NCI-H510A (cell line): ENCODE results near the gene STK10.

Source experiments
- DNase-seq: peaks from one replicate; lab custom pipeline; 2025; lab: John Stamatoyannopoulos, UW

The STK10 gene

DNA sequence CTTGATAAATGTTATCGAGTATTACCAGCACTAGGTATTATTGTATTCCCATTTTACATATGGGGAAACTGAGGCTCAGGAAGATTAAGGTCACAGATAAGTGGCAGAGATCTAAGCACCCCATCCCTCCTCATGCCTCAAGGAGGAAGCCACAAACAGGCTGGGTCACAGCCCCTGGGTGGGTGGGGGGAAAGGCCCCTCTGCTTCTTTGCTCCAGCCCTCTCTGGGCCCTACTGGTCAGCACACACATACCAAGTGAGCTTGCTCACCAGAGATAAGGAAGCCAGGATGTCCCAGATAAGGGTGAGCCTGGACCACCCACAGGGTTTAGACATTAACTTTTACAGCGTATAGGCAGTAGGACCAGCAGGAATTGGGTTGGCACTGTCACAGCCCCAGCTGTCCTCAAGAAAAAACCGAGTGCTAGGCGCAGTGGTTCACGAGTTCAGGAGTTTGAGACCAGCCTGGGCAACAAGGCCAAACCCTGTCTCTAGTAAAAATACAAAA, 45.3 kb downstream of the STK10 start:
- no peak for DNase-seq

DNA sequence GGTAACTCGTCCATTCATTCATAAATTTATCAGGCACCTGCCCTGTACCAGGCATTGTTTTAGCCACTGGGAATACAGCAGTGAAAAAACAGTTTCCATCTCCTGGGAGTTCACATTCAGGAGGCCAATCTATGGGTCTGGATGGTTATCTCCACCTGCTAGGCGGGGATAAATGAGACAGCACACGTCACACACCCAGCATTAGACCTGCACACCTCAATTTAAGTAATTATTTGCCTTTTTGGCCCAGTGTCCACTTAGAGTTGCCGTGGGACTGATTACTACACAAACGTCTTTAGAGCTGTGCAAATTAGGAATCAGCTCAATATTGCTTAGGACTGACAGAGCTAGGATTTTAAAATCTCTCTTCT, 46.1 kb downstream of the STK10 start:
- DNase-seq = no peak

DNA sequence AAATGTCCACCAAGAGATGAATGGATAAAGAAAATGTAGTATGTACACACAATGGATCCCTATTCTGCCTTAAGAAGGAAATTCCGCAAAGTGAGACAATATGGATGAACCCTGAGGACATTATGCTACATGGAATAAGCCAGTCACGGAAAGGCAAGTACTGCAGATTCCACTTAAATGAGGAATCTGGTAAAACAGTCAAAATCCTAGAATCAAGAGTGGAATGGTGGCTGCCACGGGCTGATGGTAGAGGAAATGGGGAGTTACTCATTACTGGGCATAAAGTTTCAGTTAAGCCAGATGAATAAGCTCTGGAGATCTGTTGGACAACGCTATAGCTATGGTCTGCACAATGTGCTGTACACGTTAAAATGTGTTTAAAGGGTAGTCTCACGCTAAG, 47.2 kb downstream of the STK10 start:
- DNase-seq = no peak

DNA sequence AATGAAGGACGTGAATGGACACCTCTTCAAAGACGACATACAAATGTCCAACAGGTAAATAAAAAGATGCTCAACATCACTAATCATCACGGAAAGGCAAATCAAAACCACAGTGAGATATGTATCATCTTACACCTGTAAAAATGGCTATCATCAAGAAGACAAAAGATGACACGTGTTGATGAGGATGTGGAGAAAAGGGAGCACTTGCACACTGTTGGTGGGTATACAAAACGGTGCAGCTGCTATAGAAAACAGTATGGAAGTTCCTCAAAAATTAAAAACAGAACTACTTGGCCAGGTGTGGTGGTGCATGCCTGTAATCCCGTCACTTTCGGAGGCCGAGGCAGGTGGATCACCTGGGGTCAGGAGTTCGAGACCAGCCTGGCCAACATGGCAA, 47.9 kb downstream of the STK10 start:
- no peak for DNase-seq

DNA sequence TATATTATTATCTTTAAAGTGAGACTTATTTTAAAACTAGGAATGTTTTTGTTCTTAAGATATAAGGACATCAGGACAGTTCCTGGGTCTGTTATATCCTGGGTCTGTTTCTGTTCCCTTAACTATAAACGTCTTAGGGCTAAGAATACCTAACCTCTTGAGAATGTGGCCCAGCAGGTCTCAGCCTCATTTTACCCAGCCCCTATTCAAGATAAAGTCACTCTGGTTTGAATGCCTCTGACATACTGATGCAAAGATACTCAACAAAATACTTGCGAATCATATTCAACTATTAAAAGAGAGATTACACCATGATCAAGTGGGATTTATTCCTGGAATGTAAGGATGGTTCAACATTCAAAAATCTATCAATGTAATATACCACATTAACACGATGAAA, 51.0 kb downstream of the STK10 start:
- DNase-seq = no peak

DNA sequence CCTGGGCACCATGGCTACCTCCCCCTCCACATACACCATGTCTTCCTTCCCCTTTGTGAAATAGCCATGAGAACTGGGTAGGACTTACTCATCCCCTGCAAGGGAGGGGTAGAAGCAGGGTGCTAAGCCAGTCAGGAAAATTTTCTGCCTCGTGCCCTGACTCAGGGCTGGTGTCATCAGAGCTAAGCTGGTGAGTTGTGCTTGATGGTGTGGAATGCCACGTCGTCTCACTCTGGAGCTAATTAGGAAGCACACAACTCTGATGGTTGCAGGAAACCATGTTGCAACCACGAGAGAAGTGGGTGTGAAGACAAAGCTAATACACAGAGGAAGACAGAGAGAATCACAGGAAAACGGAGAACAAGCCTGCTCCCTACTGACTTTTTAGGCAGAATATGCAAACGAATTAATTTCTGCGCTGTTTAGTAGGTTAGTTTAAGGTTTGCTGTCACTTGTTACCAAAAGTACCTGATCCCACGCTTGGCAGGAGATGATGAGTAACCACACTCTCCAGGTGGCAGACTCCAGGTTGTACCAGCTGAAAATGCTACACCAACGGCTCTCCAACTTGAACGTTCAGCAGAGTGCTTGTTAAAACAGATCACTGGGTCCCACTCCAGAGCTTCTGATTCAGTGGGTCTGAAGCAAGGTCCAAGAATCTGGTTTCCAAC, 54.5 kb downstream of the STK10 start:
- DNase-seq = no peak

DNA sequence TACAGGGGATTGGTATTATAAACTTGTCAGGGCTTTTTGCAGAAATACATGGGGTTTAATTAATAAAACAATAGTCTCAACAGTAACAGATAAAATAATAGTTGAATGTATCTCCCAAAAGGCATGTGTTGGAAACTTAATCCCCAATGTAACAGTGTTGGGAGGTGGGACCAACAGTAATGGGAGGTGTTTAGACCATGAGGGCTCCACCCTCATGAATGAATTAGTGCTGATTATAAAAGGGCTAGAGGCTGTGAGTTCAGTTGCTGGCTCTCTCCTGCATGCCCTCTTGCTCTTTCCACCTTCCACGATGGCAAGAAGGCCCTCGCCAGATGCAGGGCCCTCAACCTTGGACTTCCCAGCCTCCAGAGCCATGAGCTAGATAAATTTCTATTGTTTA, 56.3 kb downstream of the STK10 start:
- no peak for DNase-seq

DNA sequence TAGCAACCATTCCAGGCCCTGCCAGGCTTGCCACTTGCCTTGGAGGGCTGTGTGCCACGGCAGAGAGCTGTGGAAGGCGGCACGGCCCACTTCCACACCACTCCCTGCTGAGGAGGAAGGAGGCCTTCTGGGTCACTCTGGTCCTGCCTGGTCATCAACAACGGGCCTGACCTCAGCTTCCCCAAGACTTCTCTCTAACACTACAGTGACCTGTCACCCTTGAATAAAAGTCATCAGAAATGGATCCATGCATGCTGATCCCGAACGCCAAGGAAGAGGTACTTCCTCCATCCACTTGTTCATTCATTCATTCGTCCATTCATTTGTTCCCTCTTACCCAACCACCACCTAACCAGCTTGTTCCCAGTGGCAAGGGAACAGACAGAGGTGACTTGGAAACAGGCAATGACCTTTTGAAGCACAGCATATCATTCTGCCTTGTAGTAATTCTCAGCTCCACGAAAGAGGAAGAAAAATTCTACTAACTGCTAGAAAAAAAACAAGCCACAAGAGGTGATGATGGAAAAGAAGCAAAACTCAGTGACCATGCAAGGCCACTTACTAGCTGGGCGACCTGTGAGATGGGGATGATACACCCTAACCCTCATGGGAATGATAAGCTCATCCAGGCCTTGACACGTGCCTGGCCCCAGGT, 58.6 kb downstream of the STK10 start:
- DNase-seq = no peak

DNA sequence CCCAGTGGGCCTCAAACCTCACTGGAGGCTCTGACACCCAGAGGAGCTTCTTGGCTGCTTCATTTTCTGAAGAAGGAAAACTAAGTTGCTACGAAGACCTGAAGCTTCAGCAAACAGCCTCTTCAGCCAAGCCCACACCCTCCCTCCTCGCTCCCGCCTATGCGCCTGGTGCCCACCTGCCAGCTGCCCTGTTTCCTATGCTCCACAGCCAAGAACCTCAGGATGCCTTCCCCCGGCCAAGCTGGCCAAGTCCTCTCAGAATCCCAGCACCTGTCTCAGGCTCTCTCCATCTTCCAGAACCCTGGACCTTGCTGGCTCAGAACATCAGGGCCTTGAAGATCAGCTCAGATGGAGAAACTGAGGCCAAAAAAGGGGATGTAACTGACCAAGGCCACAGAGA, 60.4 kb downstream of the STK10 start:
- DNase-seq = no peak

DNA sequence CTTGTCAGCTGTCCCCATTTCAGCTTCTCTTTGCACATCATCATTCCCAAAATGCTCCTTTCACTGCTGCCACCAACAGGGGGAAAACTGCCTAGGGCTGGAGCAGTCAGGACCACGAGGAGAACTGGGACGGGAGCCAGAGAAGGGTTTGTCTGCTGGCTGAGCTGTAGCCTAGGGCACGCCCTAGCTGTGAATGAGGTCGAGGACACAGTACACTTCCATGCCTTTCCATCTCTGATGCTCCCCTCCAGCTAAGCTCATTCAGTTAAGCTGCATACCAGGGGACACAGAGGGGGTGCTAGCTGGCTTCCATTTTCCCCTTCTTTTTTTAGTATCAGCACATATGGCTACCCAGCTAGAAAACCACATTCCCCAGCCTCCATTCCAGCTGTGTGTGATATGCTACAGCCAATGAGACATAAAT, 64.7 kb downstream of the STK10 start:
- no peak for DNase-seq

DNA sequence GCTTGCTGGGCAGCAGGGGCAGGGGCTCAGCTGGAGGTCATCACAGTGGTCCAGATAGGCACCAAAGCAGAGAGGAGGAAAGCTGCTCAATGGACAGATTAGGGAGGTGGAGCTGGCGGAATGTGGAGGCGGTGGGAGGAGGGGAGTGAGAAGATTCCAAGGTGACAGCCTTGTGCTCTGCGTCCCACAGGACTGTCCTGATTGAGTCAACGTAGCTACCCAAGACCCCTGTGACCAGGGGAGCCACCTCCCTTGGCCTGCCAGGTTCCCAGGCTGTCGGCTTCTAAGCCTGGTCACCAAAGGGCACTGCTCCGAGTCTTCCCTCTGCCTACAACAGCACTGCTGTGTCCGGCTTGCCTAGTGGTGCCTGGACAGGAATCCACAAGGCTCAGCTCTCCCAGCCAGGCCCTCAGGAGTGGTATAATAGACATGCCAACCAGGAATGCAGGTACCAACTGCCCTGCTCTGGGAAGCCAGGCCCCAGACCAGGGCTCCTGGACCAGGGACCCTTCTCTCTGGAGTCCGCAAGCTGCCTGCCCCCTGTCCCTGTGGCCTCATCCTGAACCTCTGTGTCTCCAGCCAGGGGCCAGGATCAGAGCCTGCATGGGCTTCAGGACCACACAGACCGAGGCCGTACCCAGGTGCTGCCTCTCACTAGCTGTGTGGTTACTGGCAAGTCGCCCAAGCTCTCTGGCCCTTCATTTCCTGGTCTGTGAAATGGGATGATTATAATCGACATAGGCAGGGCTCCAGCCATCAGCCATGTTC, 67.9 kb downstream of the STK10 start:
- no peak for DNase-seq

DNA sequence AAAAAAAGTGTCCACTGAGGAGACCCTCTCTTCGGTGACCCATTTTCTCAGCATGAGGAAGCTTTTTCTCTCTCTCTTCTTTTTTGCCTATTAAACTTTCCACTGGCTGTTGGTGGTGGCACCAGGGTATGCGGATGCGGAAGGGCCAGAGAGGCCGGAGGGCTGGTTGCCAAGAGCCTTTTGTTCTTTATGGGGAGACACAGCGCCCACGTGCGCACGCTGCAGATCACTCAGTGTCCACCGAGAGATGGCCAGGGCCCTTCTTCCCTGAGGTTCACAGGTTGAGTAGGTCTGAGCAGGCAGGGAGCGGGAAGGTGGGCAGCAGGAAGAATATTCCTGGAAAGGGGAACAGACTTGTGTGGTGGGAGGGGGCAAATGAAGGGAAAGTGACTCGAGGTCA, 69.1 kb downstream of the STK10 start:
- DNase-seq = no peak

DNA sequence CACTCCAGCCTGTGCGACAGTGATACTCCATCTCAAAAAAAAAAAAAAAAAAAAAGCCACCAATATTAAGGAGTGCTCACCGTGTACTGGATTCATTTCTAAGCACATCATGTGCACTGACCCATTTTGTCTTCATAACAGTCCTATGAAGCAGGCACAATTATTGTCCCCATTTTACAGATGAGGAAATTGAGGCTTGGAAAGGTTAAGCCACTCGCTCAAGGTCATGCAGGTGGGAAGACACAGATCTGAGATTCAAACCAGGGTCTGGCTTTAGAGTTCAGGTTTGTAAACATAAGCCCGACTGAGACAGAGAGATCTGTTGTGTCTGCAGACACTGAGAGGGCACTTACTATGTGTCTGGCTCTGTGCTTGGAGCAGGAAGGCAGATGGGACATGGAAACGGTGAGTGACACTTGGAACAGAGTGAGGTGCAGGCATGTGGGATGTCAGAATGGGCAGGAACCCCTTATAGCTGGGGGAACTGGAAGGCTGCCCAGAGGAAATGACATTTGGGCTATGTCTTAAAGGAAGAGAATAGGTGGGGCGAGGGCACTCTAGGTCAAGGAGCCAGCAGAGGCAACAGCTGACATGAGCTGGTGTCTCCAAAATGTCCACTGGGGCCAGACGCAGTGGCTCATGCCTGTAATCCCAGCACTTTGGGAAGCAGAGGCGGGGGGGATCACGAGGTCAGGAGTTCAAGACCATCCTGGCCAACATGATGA, 69.9 kb downstream of the STK10 start:
- DNase-seq = no peak

DNA sequence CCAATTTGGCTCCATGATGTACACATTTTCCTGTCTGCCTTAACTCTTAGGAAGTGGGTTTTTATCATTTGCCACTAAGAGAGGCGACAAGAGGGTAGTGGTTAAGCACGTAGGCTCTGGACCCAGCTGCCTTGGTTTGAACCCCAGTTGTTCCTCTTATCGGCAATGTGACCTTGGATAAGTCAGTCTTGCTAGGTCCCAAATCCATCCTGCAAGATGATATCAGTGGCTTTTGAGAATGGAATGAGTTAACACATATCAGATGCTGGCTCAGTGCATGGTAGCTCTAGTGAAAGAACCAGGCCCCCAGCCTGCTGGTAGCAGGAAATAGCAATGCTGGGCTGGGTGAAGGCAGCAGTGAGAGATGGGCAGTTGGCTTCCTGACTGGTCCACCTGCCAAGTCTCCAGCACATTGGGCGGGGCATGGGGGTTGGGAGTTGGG, 72.5 kb downstream of the STK10 start:
- DNase-seq = no peak

DNA sequence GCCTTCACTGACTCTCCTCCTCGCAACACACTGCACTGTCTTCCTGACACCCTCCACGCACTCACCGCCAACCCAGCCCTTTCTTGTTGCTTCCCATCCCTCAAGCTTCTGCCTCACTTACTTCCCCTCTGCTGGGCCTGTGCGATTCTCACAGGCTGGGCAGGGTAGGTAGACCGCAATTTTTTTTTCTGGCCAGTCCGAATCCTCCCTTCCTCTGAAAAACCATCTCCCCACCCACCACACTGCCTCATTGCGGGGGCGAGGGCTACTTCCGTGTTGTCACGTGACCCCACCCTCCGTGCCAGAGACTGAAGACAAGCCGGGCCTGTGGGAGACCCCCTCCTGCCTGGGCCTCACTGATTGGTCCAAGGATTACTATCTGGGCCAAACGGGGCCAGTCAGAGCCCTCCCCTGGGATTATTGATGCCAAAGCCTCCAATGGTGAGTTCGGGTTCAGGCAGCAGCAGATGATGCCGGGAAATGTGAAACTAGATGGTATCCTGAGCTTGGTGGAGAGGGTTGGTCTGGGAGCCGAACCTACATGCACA, 73.1 kb downstream of the STK10 start:
- no peak for DNase-seq

DNA sequence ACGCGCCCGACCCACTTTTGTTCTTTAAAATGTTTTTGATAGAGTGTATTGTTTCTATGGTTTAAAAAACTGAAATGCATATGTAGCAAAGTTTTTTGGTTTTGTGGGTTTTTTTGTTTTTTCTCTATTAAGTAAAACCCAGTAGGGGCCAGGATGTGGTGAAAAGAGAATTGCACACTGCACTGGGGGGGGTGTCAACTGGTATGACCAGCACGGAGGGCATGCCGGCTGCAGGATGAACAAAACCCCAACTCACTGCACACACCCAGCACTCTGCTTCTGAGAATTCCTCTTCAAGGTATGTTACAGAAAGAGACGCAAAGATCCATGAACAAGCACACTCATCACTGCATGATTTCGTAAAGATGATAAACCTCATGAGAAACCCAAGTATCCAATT, 75.0 kb downstream of the STK10 start:
- DNase-seq = no peak

DNA sequence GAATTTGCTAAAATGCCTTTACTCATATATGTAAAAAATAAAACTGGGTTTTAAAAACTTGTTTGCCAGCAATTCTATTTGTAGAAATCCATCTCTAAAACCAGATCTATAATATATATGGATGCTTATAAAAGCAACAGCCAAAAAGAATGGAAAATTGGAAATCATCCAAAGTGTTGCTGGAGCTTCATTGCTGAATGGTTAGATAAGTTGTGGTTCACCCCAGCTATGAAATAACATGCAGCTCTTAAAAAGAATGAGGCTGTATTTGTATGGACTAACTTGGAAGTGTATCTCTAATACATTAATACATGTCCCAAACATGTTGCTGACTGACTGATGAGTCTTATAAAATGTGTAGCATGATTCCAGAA, 76.2 kb downstream of the STK10 start:
- DNase-seq = no peak

DNA sequence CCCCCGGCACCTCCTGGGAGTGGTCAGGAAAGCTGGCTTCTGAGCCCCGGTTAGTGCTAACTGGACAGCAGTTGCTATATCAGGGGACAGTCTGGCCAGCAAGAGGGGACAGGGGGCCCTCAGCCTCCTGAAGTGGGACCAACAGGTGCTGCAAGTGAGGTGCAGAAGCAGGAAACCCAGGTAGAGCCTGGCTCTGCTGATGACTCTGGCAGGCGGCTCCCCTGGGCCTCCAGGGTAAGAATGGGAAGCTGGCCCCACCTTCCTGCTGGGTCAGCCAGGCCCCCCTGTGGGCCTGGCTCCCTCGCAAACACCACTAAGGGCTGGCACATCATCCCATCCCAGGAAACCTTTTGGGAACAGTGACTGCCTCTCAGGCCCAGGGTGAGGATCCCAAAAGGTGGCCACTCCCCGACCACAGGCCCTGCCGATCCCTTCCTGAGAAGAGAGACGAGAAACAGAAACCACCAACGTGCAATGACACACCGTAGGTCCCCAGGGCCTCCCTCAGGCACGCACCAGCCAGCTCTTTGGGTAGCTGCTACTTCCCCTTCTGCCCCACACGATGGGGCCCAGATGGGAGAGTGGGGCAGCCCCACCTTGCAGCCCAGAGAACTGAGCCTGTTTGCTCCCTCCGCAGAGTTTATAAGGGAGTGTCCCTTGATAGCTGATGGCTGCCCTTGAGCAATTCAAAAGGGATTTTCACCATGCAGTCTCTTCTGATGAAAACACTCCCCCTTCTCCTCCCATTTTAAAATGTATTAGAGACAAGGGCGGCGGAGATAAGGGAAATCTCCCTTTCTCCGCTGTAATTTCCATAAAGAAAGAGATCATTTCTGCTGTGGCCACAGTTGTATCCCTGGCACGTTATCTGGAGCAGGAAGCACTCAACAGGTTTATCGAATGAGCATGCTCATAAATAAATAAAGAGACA, 76.8 kb downstream of the STK10 start:
- DNase-seq = no peak

DNA sequence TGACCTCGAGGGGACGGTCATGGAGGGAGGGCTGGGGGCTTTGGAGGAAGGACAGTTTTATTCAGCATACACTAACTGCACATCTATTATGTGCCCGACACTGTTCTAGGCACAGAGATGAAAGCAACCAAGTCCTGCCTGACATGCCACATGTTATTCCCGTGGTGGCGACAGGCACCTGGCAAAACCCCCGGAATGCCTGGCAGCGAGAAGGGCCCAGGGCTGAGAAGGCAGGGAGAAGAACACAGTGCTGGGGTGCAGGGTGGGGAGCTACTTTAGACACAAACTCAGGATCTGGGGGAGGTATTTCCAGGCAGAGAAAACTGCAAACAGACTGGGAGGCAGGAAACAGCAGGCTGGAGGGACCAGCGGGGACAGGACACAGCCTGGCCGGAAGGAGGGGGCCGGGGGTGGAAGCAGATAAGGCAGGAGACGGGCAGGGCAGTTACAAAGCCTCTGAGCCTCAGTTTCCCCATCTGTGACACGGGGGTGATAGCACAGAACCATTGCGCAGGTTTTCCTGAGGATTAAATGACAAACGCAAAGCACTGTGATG, 77.7 kb downstream of the STK10 start:
- DNase-seq = no peak

DNA sequence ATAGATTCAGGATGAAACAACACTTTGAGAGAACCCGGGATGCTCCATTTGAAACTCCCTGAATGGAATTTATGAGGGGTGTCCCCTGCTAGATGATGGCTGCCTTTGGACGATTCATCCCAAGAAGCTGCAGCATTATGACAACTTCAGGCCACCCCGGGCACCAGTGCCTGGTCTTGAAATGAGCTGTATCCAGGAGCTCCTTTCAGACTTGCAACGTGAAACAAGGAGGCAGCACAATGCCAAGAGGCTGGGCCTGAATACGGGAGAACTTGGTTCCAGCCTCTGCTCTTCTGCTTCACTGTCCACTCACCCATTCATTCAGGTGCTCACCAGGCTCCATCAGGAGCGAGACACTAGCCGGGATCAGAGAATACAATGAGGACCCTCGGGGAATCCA, 78.3 kb downstream of the STK10 start:
- DNase-seq = no peak

DNA sequence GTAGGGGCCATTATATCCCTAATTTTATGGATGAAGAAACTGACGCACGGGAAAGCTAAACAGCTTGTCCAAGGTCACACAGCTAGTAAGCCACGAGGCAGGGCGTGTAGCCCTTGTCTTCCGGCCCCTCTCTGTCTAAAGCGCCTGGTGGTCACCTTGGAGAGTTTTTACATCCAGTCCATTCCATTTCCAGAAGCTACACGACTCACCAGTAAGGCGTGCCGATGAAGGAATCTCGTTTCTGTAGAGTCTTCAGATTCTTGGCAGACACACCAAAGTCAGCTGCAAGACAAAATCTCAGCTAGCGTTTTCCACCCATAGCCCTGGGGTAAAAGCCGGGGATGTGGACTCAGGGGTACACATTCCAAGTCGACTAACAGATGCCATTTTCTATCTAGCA, 80.5 kb downstream of the STK10 start:
- DNase-seq = no peak
